Measurements from ENCODE around the gene TMC1.

GRCh38 chr9:72813544-72813943, 292.1 kb downstream of the TMC1 start:
- TF ChIP-seq, protein P1, sequence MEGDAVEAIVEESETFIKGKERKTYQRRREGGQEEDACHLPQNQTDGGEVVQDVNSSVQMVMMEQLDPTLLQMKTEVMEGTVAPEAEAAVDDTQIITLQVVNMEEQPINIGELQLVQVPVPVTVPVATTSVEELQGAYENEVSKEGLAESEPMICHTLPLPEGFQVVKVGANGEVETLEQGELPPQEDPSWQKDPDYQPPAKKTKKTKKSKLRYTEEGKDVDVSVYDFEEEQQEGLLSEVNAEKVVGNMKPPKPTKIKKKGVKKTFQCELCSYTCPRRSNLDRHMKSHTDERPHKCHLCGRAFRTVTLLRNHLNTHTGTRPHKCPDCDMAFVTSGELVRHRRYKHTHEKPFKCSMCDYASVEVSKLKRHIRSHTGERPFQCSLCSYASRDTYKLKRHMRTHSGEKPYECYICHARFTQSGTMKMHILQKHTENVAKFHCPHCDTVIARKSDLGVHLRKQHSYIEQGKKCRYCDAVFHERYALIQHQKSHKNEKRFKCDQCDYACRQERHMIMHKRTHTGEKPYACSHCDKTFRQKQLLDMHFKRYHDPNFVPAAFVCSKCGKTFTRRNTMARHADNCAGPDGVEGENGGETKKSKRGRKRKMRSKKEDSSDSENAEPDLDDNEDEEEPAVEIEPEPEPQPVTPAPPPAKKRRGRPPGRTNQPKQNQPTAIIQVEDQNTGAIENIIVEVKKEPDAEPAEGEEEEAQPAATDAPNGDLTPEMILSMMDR (IDR thresholded peaks at IDR 0.05) = no peak
- TF ChIP-seq POLR2A (IDR thresholded peaks at IDR 0.05) = no peak
